B cell (primary cell): ENCODE data around the gene HABP2.

Source experiments
- CTCF ChIP-seq: fragments of 200-600 bp; IDR thresholded peaks from one replicate; pipeline ENCODE4 v1.8.0; 2022; ENCODE audit warnings: antibody characterized with exemption, mild to moderate bottlenecking
- EZH2 ChIP-seq: IDR thresholded peaks from 2 replicates; pipeline ENCODE4 v1.6.1; 2012; ENCODE audit warnings: borderline replicate concordance, low read depth, mild to moderate bottlenecking, moderate library complexity, low read length; ENCODE audit not compliant: insufficient read depth, poor library complexity, severe bottlenecking

GRCh38 chr10:113578773-113579172 is 25.9 kb downstream of the HABP2 start:
- TF ChIP-seq CTCF, result no peak
- TF ChIP-seq EZH2, result no peak
